Head of caudate nucleus (tissue), 42 donors: ENCODE data around the gene MYOCD.

ENCODE experiments used
- DNase-seq, 42 donors: peaks; one replicate each; pipeline versions ENCODE4 v3.0.0 to v3.0.0-alpha.2; 2020 to 2021; ENCODE audit warnings: mixed read lengths in 7 of 42
- intact Hi-C: fragments of 100-400 bp; cut with DNase I; formaldehyde crosslinking; loops from one replicate; pipeline ENCODE4 v1.15.0; 2022

The MYOCD gene

DNA sequence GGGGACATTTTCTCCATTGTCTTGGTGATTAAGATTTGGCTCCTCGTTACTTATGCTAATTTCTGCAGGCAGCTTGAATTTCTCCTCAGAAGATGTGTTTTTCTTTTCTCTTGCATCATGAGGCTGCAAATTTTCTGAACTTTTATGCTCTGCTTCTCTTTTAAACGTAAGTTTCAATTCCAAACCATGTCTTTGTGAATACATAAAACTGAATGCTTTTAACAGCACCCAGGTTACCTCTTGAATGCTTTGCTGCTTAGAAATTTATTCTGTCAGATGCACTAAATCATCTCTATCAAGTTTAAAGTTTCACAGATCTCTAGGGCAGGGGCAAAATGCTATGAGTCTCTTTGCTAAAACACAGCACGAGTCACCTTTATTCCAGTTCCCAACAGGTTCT, 143.0 kb downstream of the MYOCD start:
- no peak for DNase-seq
- intact Hi-C loops: no loop called here

DNA sequence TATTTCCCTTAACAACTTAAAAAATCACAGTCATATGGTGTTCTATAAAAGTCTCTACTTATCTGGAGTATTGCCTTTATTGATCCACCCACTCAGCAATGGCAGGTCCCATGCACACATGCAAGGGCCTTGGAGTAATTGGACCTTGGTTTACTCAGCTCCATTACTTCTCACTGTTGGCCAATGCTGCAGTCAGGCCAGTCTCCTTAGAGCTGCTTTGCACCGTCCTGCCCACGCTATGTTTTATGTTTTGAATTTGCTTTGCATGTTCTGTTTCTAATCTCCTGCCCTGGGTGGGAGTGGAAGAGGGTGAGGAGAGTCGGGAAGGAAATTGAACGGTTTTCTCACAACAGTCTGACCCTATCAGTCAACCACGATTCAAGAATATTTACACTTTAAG, 147.2 kb downstream of the MYOCD start:
- intact Hi-C loops: no loop called here
- DNase-seq: no peak

DNA sequence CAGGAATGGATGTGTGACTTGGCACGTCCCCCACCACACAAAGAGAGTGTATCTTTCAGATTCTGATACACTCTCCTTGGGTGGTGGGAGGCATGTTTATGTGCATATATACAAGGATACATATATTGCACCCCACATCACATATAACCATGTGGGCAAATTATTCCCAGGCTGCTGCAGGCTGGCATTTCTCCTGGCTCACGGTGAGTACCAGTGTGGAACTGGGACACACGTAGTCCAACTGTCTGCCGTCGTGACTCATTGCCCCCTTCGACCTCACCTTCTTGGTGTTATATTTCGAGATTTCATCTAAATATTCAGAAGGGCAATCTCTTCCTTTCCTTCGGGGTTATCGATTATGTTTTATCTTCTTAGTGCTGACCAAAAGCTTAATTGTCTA, 148.0 kb downstream of the MYOCD start:
- intact Hi-C loops: no loop called here

GRCh38 chr17:12814718-12815117, 149.0 kb downstream of the MYOCD start:
- no peak for DNase-seq
- intact Hi-C loops: no loop called here

More for the DNA sequence above, 148.0 kb downstream of the MYOCD start:
- DNase-seq: no peak

DNA sequence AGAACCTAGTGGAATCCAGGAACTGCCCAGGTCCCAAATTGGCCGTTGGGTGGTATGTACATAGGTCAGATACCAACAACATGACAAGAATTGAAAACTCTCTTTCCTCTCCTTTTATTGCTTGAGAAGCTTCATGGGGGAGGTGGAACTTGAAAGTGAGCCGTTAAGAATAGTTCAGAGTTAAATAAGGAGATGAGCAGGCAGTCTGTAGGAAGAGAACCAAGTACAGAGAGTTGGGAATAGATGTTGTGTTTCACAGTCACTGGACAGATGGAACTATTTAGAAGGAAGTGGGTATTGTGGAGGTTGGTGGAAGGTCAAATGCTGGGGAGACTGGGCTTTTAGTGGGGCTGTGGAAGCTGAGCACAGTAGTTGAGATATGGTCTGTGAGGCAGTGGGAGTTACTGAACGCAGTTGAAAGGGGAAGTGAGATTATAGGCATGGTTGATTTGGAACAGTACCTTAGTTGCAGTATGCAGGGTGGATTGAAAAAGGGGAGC, 150.0 kb downstream of the MYOCD start:
- intact Hi-C loops: no loop called here
- DNase-seq: no peak
